ENCODE data around the gene IQSEC3.

The IQSEC3 gene

DNA sequence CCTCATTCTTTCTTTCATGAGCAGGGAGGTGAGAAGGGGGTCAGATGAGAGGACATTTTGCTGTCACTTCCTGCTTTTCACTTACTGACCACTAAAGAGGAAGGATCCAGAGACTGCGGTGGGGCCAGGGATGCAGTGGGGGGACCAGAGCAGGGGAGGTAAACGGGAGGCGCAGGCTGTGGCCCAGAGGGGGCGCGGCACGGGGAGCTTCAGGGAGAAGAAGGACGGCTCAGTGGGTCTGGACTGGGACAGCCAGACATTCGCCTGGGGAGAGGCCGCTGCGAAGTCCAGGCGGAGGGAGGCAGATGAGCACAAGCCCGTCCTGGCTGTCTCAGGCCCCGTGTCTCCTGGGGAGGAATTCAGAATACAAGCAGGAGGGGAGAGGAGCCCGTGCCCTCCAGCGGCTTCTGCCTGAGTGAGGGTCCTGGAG is 106.2 kb downstream of the IQSEC3 start:
- WGBS, 2 donors (ENCODE audit: extremely low coverage in 2 of 2, insufficient read length in 2 of 2, insufficient replicate concordance in 1 of 2): no CpG with 5 or more reads among the region's 15 CpGs

DNA sequence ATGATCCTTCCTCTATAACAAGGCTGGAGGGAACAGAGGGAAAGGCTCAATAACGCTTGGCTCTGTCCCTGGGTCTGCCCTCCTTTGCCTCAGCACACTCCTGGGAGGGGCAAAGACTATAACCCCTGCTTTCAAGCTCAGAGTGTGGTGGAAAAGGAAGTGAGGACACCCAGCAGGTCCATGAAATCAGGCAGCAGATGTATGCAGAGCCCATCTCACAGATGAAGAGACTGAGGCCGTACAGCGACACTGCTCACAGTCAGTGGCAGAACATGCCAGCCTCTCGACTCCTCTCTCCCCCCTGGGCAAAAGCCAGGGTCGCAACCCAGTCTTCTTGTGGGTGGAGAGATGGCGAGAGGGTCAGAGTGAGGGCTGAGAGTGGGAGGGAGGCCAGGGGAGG is 107.6 kb downstream of the IQSEC3 start:
- H3K4me3 ChIP-seq (ENCODE audit: low read length in 2 of 2): no peak overlapping the region
- peak overlapping the region; percentile 20 for H3K18ac ChIP-seq (ENCODE audit: low read length)
- no peak overlapping the region for H3K14ac ChIP-seq (ENCODE audit: low read length)
- H3K9ac ChIP-seq (ENCODE audit: low read depth, low read length, poor library complexity): no peak overlapping the region
- H2AFZ ChIP-seq (ENCODE audit: low read length): no peak overlapping the region
- H3K4ac ChIP-seq (ENCODE audit: low read length): no peak overlapping the region
- no peak overlapping the region for H3K23ac ChIP-seq (ENCODE audit: low read depth, low read length, poor library complexity)
- no peak overlapping the region for H2BK5ac ChIP-seq (ENCODE audit: low read length)
- no peaks in the 10 kb centered on the region for H3K9me3 ChIP-seq (replicated peaks in 1 of 2; ENCODE audit: control insufficient read depth in 2 of 2, insufficient read depth in 1 of 2, low read depth in 1 of 2, low read length in 2 of 2)
- no peak overlapping the region for H4K8ac ChIP-seq (ENCODE audit: low read depth, low read length)
- H2BK120ac ChIP-seq (ENCODE audit: low read depth, low read length): no peak overlapping the region
- WGBS, 2 donors (ENCODE audit: extremely low coverage in 2 of 2, insufficient read length in 2 of 2, insufficient replicate concordance in 1 of 2): no CpG with 5 or more reads among the region's 6 CpGs
- no peak overlapping the region for H2BK15ac ChIP-seq (ENCODE audit: low read length)
- no peak overlapping the region for H2BK12ac ChIP-seq (ENCODE audit: low read length)
- peaks cover 5 to 30% of the 10 kb centered on the region in 2 donors for H3K4me1 ChIP-seq (ENCODE audit: control insufficient read depth in 2 of 2, insufficient read depth in 1 of 2, low read depth in 1 of 2, low read length in 2 of 2)
- no peak for DNase-seq (ENCODE audit: low spot score)
- no peak overlapping the region for H3K4me2 ChIP-seq (ENCODE audit: insufficient read depth, low read length, poor library complexity, severe bottlenecking)
- H3K36me3 ChIP-seq (replicated peaks in 1 of 2; ENCODE audit: control insufficient read depth in 2 of 2, insufficient read depth in 2 of 2, low read length in 2 of 2): no peaks in the 10 kb centered on the region
- H4K91ac ChIP-seq (ENCODE audit: low read depth, low read length, poor library complexity): no peak overlapping the region
- H3K79me1 ChIP-seq (ENCODE audit: low read depth, low read length): no peaks in the 10 kb centered on the region
- H2AK5ac ChIP-seq (ENCODE audit: low read depth, low read length): no peak overlapping the region
- peaks cover 0 to 43% (median 0%) of the 10 kb centered on the region in 3 experiments for H3K27me3 ChIP-seq (ENCODE audit: control insufficient read depth in 3 of 3, insufficient read depth in 3 of 3, low read depth in 1 of 3, low read length in 3 of 3)
- no peak overlapping the region for H3K27ac ChIP-seq (replicated peaks; ENCODE audit: low read length)

More for the DNA sequence above, 106.2 kb downstream of the IQSEC3 start:
- H2AFZ ChIP-seq (ENCODE audit: low read length): peak overlapping the region; percentile 19
- peak overlapping the region; percentile 61 for H2BK15ac ChIP-seq (ENCODE audit: low read length)
- no peaks in the 10 kb centered on the region for H3K79me1 ChIP-seq (ENCODE audit: low read depth, low read length)
- H2BK5ac ChIP-seq (ENCODE audit: low read length): peak overlapping the region; percentile 87
- H4K91ac ChIP-seq (ENCODE audit: low read depth, low read length, poor library complexity): no peak overlapping the region
- no peak overlapping the region for H3K27ac ChIP-seq (replicated peaks; ENCODE audit: low read length)
- peak overlapping the region; percentile 94 for H2AK5ac ChIP-seq (ENCODE audit: low read depth, low read length)
- H4K8ac ChIP-seq (ENCODE audit: low read depth, low read length): no peak overlapping the region
- no peak overlapping the region for H3K18ac ChIP-seq (ENCODE audit: low read length)
- H3K14ac ChIP-seq (ENCODE audit: low read length): peak overlapping the region; percentile 9
- H3K4me3 ChIP-seq (ENCODE audit: low read length in 2 of 2): no peak overlapping the region
- H3K27me3 ChIP-seq (ENCODE audit: control insufficient read depth in 3 of 3, insufficient read depth in 3 of 3, low read depth in 1 of 3, low read length in 3 of 3): peaks cover 0 to 49% (median 0%) of the 10 kb centered on the region in 3 experiments
- H3K4ac ChIP-seq (ENCODE audit: low read length): peak overlapping the region; percentile 60
- no peak overlapping the region for H2BK120ac ChIP-seq (ENCODE audit: low read depth, low read length)
- DNase-seq (ENCODE audit: low spot score): no peak
- H3K9ac ChIP-seq (ENCODE audit: low read depth, low read length, poor library complexity): no peak overlapping the region
- H3K36me3 ChIP-seq (replicated peaks in 1 of 2; ENCODE audit: control insufficient read depth in 2 of 2, insufficient read depth in 2 of 2, low read length in 2 of 2): no peaks in the 10 kb centered on the region
- peak overlapping the region; percentile 24 for H2BK12ac ChIP-seq (ENCODE audit: low read length)
- no peak overlapping the region for H3K4me2 ChIP-seq (ENCODE audit: insufficient read depth, low read length, poor library complexity, severe bottlenecking)
- peaks cover 5 to 34% of the 10 kb centered on the region in 2 donors for H3K4me1 ChIP-seq (ENCODE audit: control insufficient read depth in 2 of 2, insufficient read depth in 1 of 2, low read depth in 1 of 2, low read length in 2 of 2)
- H3K23ac ChIP-seq (ENCODE audit: low read depth, low read length, poor library complexity): peak overlapping the region; percentile 52
- no peaks in the 10 kb centered on the region for H3K9me3 ChIP-seq (replicated peaks in 1 of 2; ENCODE audit: control insufficient read depth in 2 of 2, insufficient read depth in 1 of 2, low read depth in 1 of 2, low read length in 2 of 2)

- H2BK12ac ChIP-seq (ENCODE audit: low read length): no peak overlapping the region
- peak overlapping the region; percentile 87 for H2AK5ac ChIP-seq (ENCODE audit: low read depth, low read length)
- H2BK15ac ChIP-seq (ENCODE audit: low read length): no peak overlapping the region
- no peak overlapping the region for H2BK120ac ChIP-seq (ENCODE audit: low read depth, low read length)
- H3K27ac ChIP-seq (replicated peaks; ENCODE audit: low read length): no peak overlapping the region
- peak overlapping the region; percentile 64 for H4K91ac ChIP-seq (ENCODE audit: low read depth, low read length, poor library complexity)
- peaks cover 5 to 28% of the 10 kb centered on the region in 2 donors for H3K4me1 ChIP-seq (ENCODE audit: control insufficient read depth in 2 of 2, insufficient read depth in 1 of 2, low read depth in 1 of 2, low read length in 2 of 2)
- H3K4ac ChIP-seq (ENCODE audit: low read length): no peak overlapping the region
- WGBS, 2 donors (ENCODE audit: extremely low coverage in 2 of 2, insufficient read length in 2 of 2, insufficient replicate concordance in 1 of 2): no CpG with 5 or more reads among the region's 23 CpGs
- H2AFZ ChIP-seq (ENCODE audit: low read length): no peak overlapping the region
- H3K9ac ChIP-seq (ENCODE audit: low read depth, low read length, poor library complexity): no peak overlapping the region
- no peak overlapping the region for H3K18ac ChIP-seq (ENCODE audit: low read length)
- H3K36me3 ChIP-seq (replicated peaks in 1 of 2; ENCODE audit: control insufficient read depth in 2 of 2, insufficient read depth in 2 of 2, low read length in 2 of 2): no peaks in the 10 kb centered on the region
- peaks cover 0 to 43% (median 0%) of the 10 kb centered on the region in 3 experiments for H3K27me3 ChIP-seq (ENCODE audit: control insufficient read depth in 3 of 3, insufficient read depth in 3 of 3, low read depth in 1 of 3, low read length in 3 of 3)
- no peak overlapping the region for H3K14ac ChIP-seq (ENCODE audit: low read length)
- no peak overlapping the region for H3K4me2 ChIP-seq (ENCODE audit: insufficient read depth, low read length, poor library complexity, severe bottlenecking)
- no peak overlapping the region for H4K8ac ChIP-seq (ENCODE audit: low read depth, low read length)
- DNase-seq (ENCODE audit: low spot score): no peak
- no peak overlapping the region for H2BK5ac ChIP-seq (ENCODE audit: low read length)
- H3K79me1 ChIP-seq (ENCODE audit: low read depth, low read length): no peaks in the 10 kb centered on the region
- H3K4me3 ChIP-seq (ENCODE audit: low read length in 2 of 2): no peak overlapping the region
- H3K23ac ChIP-seq (ENCODE audit: low read depth, low read length, poor library complexity): no peak overlapping the region
- H3K9me3 ChIP-seq (replicated peaks in 1 of 2; ENCODE audit: control insufficient read depth in 2 of 2, insufficient read depth in 1 of 2, low read depth in 1 of 2, low read length in 2 of 2): no peaks in the 10 kb centered on the region
Measured at GRCh38 chr12:174596-174995, 108.0 kb downstream of the IQSEC3 start.

- peak overlapping the region; percentile 52 for H2BK12ac ChIP-seq (ENCODE audit: low read length)
- no peak overlapping the region for H3K27ac ChIP-seq (replicated peaks; ENCODE audit: low read length)
- H3K23ac ChIP-seq (ENCODE audit: low read depth, low read length, poor library complexity): peak overlapping the region; percentile 27
- peak overlapping the region; percentile 63 for H3K14ac ChIP-seq (ENCODE audit: low read length)
- H3K4ac ChIP-seq (ENCODE audit: low read length): no peak overlapping the region
- H3K79me1 ChIP-seq (ENCODE audit: low read depth, low read length): no peaks in the 10 kb centered on the region
- H2BK5ac ChIP-seq (ENCODE audit: low read length): peak overlapping the region; percentile 85
- peak overlapping the region; percentile 64 for H4K91ac ChIP-seq (ENCODE audit: low read depth, low read length, poor library complexity)
- no peak overlapping the region for H3K9ac ChIP-seq (ENCODE audit: low read depth, low read length, poor library complexity)
- H3K4me3 ChIP-seq (ENCODE audit: low read length in 2 of 2): no peak overlapping the region
- no CpG with 5 or more reads among the region's 10 CpGs for WGBS, 2 donors (ENCODE audit: extremely low coverage in 2 of 2, insufficient read length in 2 of 2, insufficient replicate concordance in 1 of 2)
- H2BK120ac ChIP-seq (ENCODE audit: low read depth, low read length): no peak overlapping the region
- peaks cover 0 to 41% (median 0%) of the 10 kb centered on the region in 3 experiments for H3K27me3 ChIP-seq (ENCODE audit: control insufficient read depth in 3 of 3, insufficient read depth in 3 of 3, low read depth in 1 of 3, low read length in 3 of 3)
- no peaks in the 10 kb centered on the region for H3K9me3 ChIP-seq (replicated peaks in 1 of 2; ENCODE audit: control insufficient read depth in 2 of 2, insufficient read depth in 1 of 2, low read depth in 1 of 2, low read length in 2 of 2)
- no peak overlapping the region for H2AFZ ChIP-seq (ENCODE audit: low read length)
- peak overlapping the region; percentile 19 for H3K18ac ChIP-seq (ENCODE audit: low read length)
- H3K4me2 ChIP-seq (ENCODE audit: insufficient read depth, low read length, poor library complexity, severe bottlenecking): no peak overlapping the region
- no peak for DNase-seq (ENCODE audit: low spot score)
- H4K8ac ChIP-seq (ENCODE audit: low read depth, low read length): no peak overlapping the region
- H3K36me3 ChIP-seq (replicated peaks in 1 of 2; ENCODE audit: control insufficient read depth in 2 of 2, insufficient read depth in 2 of 2, low read length in 2 of 2): no peaks in the 10 kb centered on the region
- peak overlapping the region; percentile 87 for H2AK5ac ChIP-seq (ENCODE audit: low read depth, low read length)
- peaks cover under 1 to 21% of the 10 kb centered on the region in 2 donors for H3K4me1 ChIP-seq (ENCODE audit: control insufficient read depth in 2 of 2, insufficient read depth in 1 of 2, low read depth in 1 of 2, low read length in 2 of 2)
- peak overlapping the region; percentile 77 for H2BK15ac ChIP-seq (ENCODE audit: low read length)
Measured at GRCh38 chr12:175250-175649, 108.7 kb downstream of the IQSEC3 start.

Measured in neuronal stem cell (in vitro differentiated cells).